ENCODE data around the gene CDH13.

CDH13 gene

DNA sequence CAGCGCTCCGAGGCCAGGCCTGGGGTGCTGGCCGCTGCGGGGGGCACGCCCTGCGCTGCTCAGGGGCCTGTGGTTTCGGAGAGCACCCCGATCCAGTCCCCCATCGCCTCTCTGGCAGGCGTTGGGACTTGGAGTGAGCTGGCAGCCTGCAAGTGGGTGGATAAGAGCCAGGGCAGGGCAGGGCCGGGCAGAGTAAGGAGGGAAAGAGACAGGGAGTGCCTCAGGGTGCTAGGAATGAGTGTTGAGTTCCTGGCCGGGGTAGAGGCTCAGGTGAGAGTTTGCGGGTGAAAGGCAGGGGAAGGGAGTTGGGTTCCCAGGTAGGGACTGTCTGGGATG, 1.3 kb downstream of the CDH13 start:
- no peak for TF ChIP-seq ZFX (IDR thresholded peaks at IDR 0.05)
- TF ChIP-seq, protein P1, sequence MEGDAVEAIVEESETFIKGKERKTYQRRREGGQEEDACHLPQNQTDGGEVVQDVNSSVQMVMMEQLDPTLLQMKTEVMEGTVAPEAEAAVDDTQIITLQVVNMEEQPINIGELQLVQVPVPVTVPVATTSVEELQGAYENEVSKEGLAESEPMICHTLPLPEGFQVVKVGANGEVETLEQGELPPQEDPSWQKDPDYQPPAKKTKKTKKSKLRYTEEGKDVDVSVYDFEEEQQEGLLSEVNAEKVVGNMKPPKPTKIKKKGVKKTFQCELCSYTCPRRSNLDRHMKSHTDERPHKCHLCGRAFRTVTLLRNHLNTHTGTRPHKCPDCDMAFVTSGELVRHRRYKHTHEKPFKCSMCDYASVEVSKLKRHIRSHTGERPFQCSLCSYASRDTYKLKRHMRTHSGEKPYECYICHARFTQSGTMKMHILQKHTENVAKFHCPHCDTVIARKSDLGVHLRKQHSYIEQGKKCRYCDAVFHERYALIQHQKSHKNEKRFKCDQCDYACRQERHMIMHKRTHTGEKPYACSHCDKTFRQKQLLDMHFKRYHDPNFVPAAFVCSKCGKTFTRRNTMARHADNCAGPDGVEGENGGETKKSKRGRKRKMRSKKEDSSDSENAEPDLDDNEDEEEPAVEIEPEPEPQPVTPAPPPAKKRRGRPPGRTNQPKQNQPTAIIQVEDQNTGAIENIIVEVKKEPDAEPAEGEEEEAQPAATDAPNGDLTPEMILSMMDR (conservative IDR thresholded peaks at IDR 0.05) = no peak
- H3K27ac ChIP-seq = no peak overlapping the region

DNA sequence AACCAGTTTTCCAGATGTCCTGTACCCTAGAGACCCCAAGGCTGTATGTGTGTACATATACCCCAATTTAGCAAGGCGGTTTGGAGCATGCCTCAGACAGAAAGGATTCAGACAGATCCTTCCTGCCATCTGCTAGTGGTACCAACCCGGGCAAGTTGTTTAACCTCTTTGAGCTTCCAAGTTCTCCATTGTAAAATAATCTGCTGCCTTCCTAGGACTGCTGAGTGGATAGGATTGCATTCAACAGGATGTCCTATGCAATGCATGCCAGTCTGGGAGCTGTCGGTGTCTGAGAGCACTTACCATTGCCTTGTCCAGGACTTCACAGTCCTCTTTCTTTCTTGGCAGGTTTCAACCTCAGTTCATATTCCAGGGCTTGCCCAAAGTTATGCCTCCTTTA, 1.9 kb downstream of the CDH13 start:
- TF ChIP-seq, protein P1 (conservative IDR thresholded peaks at IDR 0.05) = no peak
- H3K27ac ChIP-seq = no peak overlapping the region

DNA sequence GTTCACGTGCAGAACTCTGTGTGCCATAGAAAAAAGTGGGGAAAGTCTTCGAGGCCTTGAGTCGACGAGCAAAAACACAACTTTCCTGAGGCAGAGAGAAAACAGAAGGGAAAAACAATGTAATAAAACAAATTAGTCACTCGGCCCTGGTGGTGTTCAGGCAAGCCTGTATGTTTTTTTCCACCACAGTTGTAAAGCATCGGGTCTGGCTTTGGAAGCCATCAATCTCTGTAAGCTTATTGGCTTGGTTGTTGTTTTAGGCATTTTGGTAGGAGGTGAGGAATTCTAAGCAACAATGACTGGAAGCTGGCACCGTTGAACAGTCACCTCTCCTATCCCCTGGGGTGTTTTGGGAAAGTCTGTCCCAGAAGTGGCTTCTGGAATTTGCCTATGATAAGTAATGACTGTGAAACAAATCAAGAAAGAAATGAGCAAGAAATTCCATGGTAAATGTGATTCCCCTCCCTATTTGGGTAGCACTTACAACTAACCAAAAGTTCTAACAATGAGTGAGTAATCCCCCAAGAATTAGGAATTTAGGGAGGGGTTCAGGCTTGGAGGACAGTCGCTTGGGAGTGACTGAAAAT, 2.8 kb downstream of the CDH13 start:
- H3K27ac ChIP-seq = no peak overlapping the region
- no peak for TF ChIP-seq ZFX (IDR thresholded peaks at IDR 0.05)
- TF ChIP-seq, protein P1 (conservative IDR thresholded peaks at IDR 0.05) = no peak

DNA sequence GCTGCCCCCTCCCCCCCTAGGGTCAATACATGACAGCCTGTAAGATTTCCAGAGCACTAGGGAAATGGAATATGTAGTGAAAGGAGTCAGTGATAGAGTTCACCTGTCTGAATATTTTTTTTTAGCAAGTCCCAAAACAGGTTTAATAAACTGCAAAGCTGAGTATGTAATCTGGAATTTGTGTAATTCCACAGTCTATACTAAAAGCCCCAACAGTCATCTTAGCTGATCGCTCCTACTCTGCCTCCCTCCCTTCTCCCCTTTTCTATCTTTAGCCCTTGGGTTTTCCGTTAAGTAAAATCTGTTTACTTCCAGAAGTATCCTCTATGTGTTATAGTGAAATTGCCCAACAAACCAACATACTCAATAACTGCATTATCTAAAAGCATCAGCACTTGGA, 3.5 kb downstream of the CDH13 start:
- TF ChIP-seq ZFX (IDR thresholded peaks at IDR 0.05) = no peak
- TF ChIP-seq, protein P1 (conservative IDR thresholded peaks at IDR 0.05) = no peak
- H3K27ac ChIP-seq = no peak overlapping the region

DNA sequence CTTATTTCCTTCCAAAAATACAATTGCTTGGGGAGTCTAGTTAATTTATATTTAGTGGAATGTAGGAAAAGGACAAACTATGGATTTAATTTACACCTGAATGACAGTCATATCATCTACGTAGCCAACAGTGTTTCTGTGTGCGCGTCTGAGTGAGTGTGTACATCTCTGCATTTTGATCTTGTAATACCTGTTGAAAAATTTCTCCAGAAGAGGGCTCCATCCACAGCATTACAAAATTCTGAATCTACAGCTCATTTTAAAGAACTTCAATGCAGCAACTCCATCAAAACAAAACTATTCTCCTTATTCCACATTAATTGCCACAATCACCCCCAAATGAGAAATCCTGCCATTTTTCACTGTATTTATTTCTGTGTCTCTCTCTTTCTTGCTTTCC, 3.9 kb downstream of the CDH13 start:
- H3K27ac ChIP-seq = no peak overlapping the region
- TF ChIP-seq ZFX (IDR thresholded peaks at IDR 0.05) = no peak
- TF ChIP-seq, protein P1 (conservative IDR thresholded peaks at IDR 0.05) = peak; percentile 35

DNA sequence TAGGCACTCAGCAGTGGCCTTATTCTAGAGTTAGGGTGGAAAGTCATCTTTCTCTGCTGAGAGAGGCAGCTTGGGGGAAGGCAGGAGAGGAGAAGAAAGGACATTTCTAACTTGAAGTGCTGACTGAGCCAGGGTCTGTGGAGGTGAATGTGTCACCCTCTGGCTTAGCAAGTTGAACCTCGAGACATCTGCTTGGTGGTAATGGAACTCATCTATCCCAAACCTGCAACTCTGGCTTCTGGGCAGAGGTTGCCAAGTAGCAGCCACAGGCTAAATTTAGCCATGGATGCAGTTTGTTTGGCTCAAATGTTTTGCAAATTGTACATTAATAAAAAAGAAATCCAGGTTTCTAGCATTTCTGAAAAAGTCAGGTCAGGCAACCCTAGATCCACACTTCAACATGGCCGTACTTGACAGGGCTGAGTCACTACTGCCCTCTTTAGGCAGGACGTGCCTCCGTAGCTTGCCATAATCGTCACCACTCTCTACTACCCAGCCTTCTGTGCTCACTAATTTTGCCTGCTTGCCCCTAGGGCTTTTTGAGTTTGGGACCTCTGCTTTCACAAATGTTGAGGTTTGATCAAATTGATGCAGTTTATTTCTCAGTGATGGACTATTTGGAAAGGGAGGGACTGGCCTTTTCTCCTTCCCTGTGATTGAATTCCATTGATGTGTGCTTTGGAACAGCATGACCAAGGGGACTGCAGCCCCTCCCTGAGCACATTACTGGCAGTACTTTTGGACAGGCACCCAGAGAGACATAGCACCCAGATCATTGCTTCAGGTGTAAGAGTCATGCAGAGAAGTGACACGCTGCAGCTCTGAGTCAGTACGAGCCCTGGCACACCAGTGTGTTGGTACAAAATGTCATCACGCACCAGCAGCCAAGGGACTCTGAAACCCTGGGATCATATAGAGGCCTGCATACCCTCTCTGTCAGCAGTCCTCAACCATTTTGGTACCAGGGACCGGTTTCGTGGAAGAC, 5.2 kb downstream of the CDH13 start:
- H3K27ac ChIP-seq = no peak overlapping the region

More for the DNA sequence above, 5.2 kb downstream of the CDH13 start:
- no peak for TF ChIP-seq ZFX (IDR thresholded peaks at IDR 0.05)
- TF ChIP-seq, protein P1 (conservative IDR thresholded peaks at IDR 0.05) = peak; percentile 53
